T47D (cell line): ENCODE data around the gene GAS6.

Experiments
- DNase-seq, 2 experiments: peaks; one replicate each; pipeline versions ENCODE4 v3.0.0 to v3.0.0-alpha.2; 2011 to 2012; ENCODE audit warnings: low read depth in 1 of 2, low spot score in 1 of 2
- JUND ChIP-seq: IDR thresholded peaks from 2 replicates; pipeline ENCODE4 v1.6.1; 2012; ENCODE audit warnings: low read depth
- in situ Hi-C: cut with HindIII; loops from 2 replicates; pipeline ENCODE4 v1.10.0; 2016; ENCODE audit warnings: low sequenced_read_pairs, low pct_unique_long_range_greater_than_20kb

The GAS6 gene

GRCh38 chr13:113859311-113860050 lies 4.4 kb downstream of the GAS6 start:
- DNase-seq, result no peak
- in situ Hi-C loops, result no loop called here
- TF ChIP-seq JUND, result no peak

GRCh38 chr13:113857531-113858195 lies 6.2 kb downstream of the GAS6 start:
- in situ Hi-C loops, result no loop called here
- no peak for TF ChIP-seq JUND
- DNase-seq, result no peak

- in situ Hi-C loops, result no loop called here
- no peak for TF ChIP-seq JUND
- peak; percentile 57 to 65 for DNase-seq
These were observed 7.2 kb downstream of the GAS6 start for GRCh38 chr13:113856716-113857065.

GRCh38 chr13:113855931-113856715 lies 7.8 kb downstream of the GAS6 start:
- no peak for TF ChIP-seq JUND
- no peak for DNase-seq
- in situ Hi-C loops, result no loop called here

GRCh38 chr13:113855012-113855921 lies 8.6 kb downstream of the GAS6 start:
- in situ Hi-C loops, result no loop called here
- DNase-seq, result no peak

GRCh38 chr13:113854238-113855011 lies 9.5 kb downstream of the GAS6 start:
- DNase-seq, result no peak
- TF ChIP-seq JUND, result no peak
- in situ Hi-C loops, result no loop called here

More at GRCh38 chr13:113855012-113855921, 8.6 kb downstream of the GAS6 start:
- TF ChIP-seq JUND, result no peak

GRCh38 chr13:113853518-113854237 lies 10.2 kb downstream of the GAS6 start:
- DNase-seq, result no peak
- in situ Hi-C loops, result no loop called here
- TF ChIP-seq JUND, result no peak

- DNase-seq, result no peak
- in situ Hi-C loops, result no loop called here
- no peak for TF ChIP-seq JUND
These were observed 11.0 kb downstream of the GAS6 start for GRCh38 chr13:113852536-113853517.

- in situ Hi-C loops, result no loop called here
- no peak for TF ChIP-seq JUND
- no peak for DNase-seq
These were observed 11.9 kb downstream of the GAS6 start for GRCh38 chr13:113851826-113852535.

- DNase-seq, result no peak
- no peak for TF ChIP-seq JUND
- in situ Hi-C loops, result no loop called here
These were observed 12.4 kb downstream of the GAS6 start for GRCh38 chr13:113851480-113851803.
